GM23338 (cell line): Measurements from ENCODE around the gene ZP2. TPM values are rescaled to one million over a fixed set of nuclear protein-coding genes. Genes with fewer than 3 reads are reported as not detected.
A peak's percentile ranks its signal among the peaks of the same experiment; 100 is the strongest.

ENCODE experiments used
- ATAC-seq: fragments of 200-7000 bp; cut with Tn5 transposase; 3 replicates; pipeline ENCODE4 v1.9.1; 2020
- DNase-seq: peaks from one replicate; pipeline ENCODE4 v3.0.0-alpha.2; 2015; ENCODE audit warnings: low spot score
- H2AFZ ChIP-seq: fragments of 200-600 bp; sonication (generic); 2 replicates; pipeline ENCODE4 v1.8.0; 2016; ENCODE audit warnings: antibody characterized with exemption, mild to moderate bottlenecking, moderate library complexity
- H3F3A ChIP-seq: fragments of 200-600 bp; sonication (generic); replicated peaks from 2 replicates; pipeline ENCODE4 v1.8.0; 2017; ENCODE audit warnings: antibody characterized with exemption, mixed run types, low read depth
- H3K27ac ChIP-seq: fragments of 200-600 bp; sonication (generic); 2 replicates; pipeline ENCODE4 v1.6.1; 2016; ENCODE audit warnings: low read depth
- H3K27me3 ChIP-seq: fragments of 200-600 bp; sonication (generic); 2 replicates; pipeline ENCODE4 v1.8.0; 2016; ENCODE audit warnings: mild to moderate bottlenecking, mixed run types, moderate library complexity; ENCODE audit not compliant: insufficient read depth
- H3K36me3 ChIP-seq: fragments of 200-600 bp; sonication (generic); 2 replicates; pipeline ENCODE4 v1.8.0; 2016; ENCODE audit warnings: mild to moderate bottlenecking; ENCODE audit not compliant: insufficient read depth
- H3K4me1 ChIP-seq: fragments of 200-600 bp; sonication (generic); 2 replicates; pipeline ENCODE4 v1.8.0; 2016; ENCODE audit warnings: mild to moderate bottlenecking, moderate library complexity; ENCODE audit not compliant: insufficient read depth
- H3K4me2 ChIP-seq: fragments of 200-600 bp; sonication (generic); 2 replicates; pipeline ENCODE4 v1.7.1; 2017; ENCODE audit warnings: mixed run types
- H3K4me3 ChIP-seq: fragments of 200-600 bp; sonication (generic); 2 replicates; pipeline ENCODE4 v1.6.1; 2016; ENCODE audit warnings: mixed run types
- H3K79me2 ChIP-seq: fragments of 200-600 bp; sonication (generic); replicated peaks from 2 replicates; pipeline ENCODE4 v1.8.0; 2017; ENCODE audit warnings: mild to moderate bottlenecking; ENCODE audit not compliant: insufficient read depth
- H3K9me2 ChIP-seq: fragments of 200-600 bp; sonication (generic); 2 replicates; pipeline ENCODE4 v1.8.0; 2017; ENCODE audit not compliant: insufficient read depth
- H4K20me1 ChIP-seq: fragments of 200-600 bp; sonication (generic); replicated peaks from 2 replicates; pipeline ENCODE4 v1.8.0; 2017; ENCODE audit warnings: mild to moderate bottlenecking; ENCODE audit not compliant: insufficient read depth
- H3K27ac Mint-ChIP-seq: 2 replicates; pipeline ENCODE4 v1.8.0; 2020; ENCODE audit warnings: inconsistent platforms, mild to moderate bottlenecking, moderate library complexity, mixed read lengths
- H3K27me3 Mint-ChIP-seq: 3 replicates; pipeline ENCODE4 v1.8.0; 2022; ENCODE audit warnings: low read depth, mild to moderate bottlenecking, moderate library complexity, mixed read lengths, inconsistent platforms; ENCODE audit not compliant: insufficient read depth, poor library complexity
- H3K36me3 Mint-ChIP-seq: 3 replicates; pipeline ENCODE4 v1.8.0; 2021; ENCODE audit warnings: low read depth, mild to moderate bottlenecking, inconsistent platforms, moderate library complexity, mixed read lengths
- H3K4me1 Mint-ChIP-seq: 3 replicates; pipeline ENCODE4 v1.8.0; 2020; ENCODE audit warnings: mild to moderate bottlenecking, inconsistent platforms, mixed read lengths
- H3K4me3 Mint-ChIP-seq: 3 replicates; pipeline ENCODE4 v1.8.0; 2021; ENCODE audit warnings: moderate library complexity, mild to moderate bottlenecking, inconsistent platforms, mixed read lengths
- H3K9me3 Mint-ChIP-seq: 3 replicates; pipeline ENCODE4 v1.8.0; 2020; ENCODE audit warnings: moderate library complexity, mild to moderate bottlenecking, inconsistent platforms, mixed read lengths
- CREB1 ChIP-seq: fragments of 250-450 bp; sonication (Bioruptor Pico); IDR thresholded peaks from 2 replicates; pipeline ENCODE4 v1.5.0; 2020; ENCODE audit warnings: low read depth, mild to moderate bottlenecking, moderate library complexity
- EZH2 ChIP-seq: fragments of 200-600 bp; sonication (generic); IDR thresholded peaks from one replicate; pipeline ENCODE4 v1.8.0; 2017; ENCODE audit warnings: antibody characterized with exemption, mild to moderate bottlenecking, low read depth; ENCODE audit not compliant: unreplicated experiment
- EZH2phosphoT487 ChIP-seq: fragments of 200-600 bp; sonication (generic); IDR thresholded peaks from one replicate; pipeline ENCODE4 v1.8.1; 2018; ENCODE audit warnings: antibody characterized with exemption; ENCODE audit not compliant: unreplicated experiment
- JUNB ChIP-seq: IDR thresholded peaks from one replicate; pipeline ENCODE4 v1.6.1; 2016; ENCODE audit warnings: antibody characterized with exemption; ENCODE audit not compliant: unreplicated experiment
- NANOG ChIP-seq: IDR thresholded peaks from 2 replicates; pipeline ENCODE4 v1.6.1; 2016; ENCODE audit warnings: antibody characterized with exemption, borderline replicate concordance
- POLR2AphosphoS5 ChIP-seq: IDR thresholded peaks from 2 replicates; pipeline ENCODE4 v1.6.1; 2016; ENCODE audit warnings: antibody characterized with exemption, low read depth
- STAT1 ChIP-seq: IDR thresholded peaks from one replicate; pipeline ENCODE4 v1.6.1; 2016; ENCODE audit warnings: antibody characterized with exemption; ENCODE audit not compliant: unreplicated experiment
- ZNF114 ChIP-seq: fragments of 250-450 bp; sonication (Bioruptor Pico); IDR thresholded peaks from 2 replicates; pipeline ENCODE4 v1.5.0; 2020; ENCODE audit warnings: mild to moderate bottlenecking, moderate library complexity
- ZNF331 ChIP-seq: fragments of 250-450 bp; sonication (Bioruptor Pico); IDR thresholded peaks from 2 replicates; pipeline ENCODE4 v1.5.0; 2020; ENCODE audit warnings: low read depth, mild to moderate bottlenecking, moderate library complexity
- polyA plus RNA-seq: library from polyadenylated mRNA; unstranded; fragments of >200 nt; fragmentation: Nextera tagmentation; extraction: Ambion mirVana; gene quantifications from 2 replicates; pipeline ENCODE4 v1.2.1, GENCODE V29; 2016
- total RNA-seq: library from RNA; depleted of rRNA; stranded (reverse); fragments of >200 nt; shearing (Covaris generic); gene quantifications from 2 replicates; pipeline ENCODE4 v1.2.3, GENCODE V29; 2014
- TF ChIP-seq, protein P1 (sequence below): IDR thresholded peaks from 2 replicates; pipeline ENCODE4 v1.6.1; 2016; ENCODE audit warnings: antibody characterized with exemption
- TF ChIP-seq, protein P2 (sequence below), 2 experiments: fragments of 200-600 bp in 1 of 2; sonication (generic) in 1 of 2; conservative IDR thresholded peaks; 2 replicates each; pipeline versions ENCODE4 v1.5.1 to v1.6.1; 2016 to 2017; ENCODE audit warnings: antibody characterized with exemption in 2 of 2, low read depth in 2 of 2, mild to moderate bottlenecking in 2 of 2, moderate library complexity in 1 of 2
- TF ChIP-seq, protein P3 (sequence below): IDR thresholded peaks from one replicate; pipeline ENCODE4 v1.6.1; 2018; ENCODE audit warnings: antibody characterized with exemption; ENCODE audit not compliant: unreplicated experiment

ZP2 gene
- total and polyA plus RNA-seq, 2 experiments from 2014 or later, result not detected

DNA sequence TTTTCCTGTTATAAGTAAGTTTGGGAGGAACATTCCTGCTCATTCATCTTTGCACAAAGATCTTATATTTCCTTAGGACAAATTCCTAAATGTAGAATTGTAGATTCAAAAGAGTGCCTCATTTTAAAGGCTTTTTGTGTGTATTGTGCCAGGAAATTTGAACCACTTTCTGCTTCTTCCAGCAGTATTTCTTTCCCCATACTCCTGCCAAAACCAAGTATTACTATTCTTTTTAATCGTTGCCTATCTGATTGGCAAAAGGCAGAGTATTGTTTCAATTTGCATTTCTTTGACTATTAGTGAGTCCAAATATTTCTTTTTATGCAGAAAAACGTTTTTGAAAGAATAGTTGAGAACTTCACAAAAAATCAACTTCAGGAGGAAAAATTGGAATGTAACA lies 31.4 kb upstream of the ZP2 start (continued):
- TF ChIP-seq, protein P1, sequence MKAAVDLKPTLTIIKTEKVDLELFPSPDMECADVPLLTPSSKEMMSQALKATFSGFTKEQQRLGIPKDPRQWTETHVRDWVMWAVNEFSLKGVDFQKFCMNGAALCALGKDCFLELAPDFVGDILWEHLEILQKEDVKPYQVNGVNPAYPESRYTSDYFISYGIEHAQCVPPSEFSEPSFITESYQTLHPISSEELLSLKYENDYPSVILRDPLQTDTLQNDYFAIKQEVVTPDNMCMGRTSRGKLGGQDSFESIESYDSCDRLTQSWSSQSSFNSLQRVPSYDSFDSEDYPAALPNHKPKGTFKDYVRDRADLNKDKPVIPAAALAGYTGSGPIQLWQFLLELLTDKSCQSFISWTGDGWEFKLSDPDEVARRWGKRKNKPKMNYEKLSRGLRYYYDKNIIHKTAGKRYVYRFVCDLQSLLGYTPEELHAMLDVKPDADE, result no peak
- TF ChIP-seq EZH2phosphoT487 (no peak), JUNB (no peak), POLR2AphosphoS5 (no peak), ZNF331 (CRISPR knock-in tag) (no peak), STAT1 (no peak)
- TF ChIP-seq, protein P2, sequence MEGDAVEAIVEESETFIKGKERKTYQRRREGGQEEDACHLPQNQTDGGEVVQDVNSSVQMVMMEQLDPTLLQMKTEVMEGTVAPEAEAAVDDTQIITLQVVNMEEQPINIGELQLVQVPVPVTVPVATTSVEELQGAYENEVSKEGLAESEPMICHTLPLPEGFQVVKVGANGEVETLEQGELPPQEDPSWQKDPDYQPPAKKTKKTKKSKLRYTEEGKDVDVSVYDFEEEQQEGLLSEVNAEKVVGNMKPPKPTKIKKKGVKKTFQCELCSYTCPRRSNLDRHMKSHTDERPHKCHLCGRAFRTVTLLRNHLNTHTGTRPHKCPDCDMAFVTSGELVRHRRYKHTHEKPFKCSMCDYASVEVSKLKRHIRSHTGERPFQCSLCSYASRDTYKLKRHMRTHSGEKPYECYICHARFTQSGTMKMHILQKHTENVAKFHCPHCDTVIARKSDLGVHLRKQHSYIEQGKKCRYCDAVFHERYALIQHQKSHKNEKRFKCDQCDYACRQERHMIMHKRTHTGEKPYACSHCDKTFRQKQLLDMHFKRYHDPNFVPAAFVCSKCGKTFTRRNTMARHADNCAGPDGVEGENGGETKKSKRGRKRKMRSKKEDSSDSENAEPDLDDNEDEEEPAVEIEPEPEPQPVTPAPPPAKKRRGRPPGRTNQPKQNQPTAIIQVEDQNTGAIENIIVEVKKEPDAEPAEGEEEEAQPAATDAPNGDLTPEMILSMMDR (conservative IDR thresholded peaks at IDR 0.05; ENCODE audit: low read depth in 2 of 2), result no peak

DNA sequence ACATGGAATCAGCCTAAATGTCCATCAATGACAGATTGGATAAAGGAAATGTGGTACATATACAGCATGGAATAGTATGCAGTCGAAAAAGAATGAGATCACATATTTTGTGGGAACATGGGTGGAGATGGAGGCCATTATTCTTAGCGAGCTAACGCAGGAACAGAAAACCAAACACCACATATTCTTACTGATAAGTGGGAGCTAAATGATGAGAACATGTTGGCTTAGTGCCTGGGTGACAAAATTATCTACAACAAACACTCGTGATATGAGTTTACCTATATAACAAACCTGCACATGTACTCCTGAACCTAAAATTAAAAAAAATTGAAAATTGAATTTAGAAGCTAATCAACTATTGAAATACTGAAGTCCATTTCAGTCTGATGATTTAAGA lies 28.3 kb upstream of the ZP2 start:
- no peaks in the 10 kb centered on the region for H3K36me3 Mint-ChIP-seq
- H3K27ac Mint-ChIP-seq, result no peak overlapping the region
- Histone ChIP-seq H3K9me2 (peaks cover 9% of the 10 kb centered on the region), H3K4me3 (no peak overlapping the region), H3K27ac (no peak overlapping the region), H3K4me2 (no peak overlapping the region), H3K27me3 (no peaks in the 10 kb centered on the region), H3K79me2 (no peaks in the 10 kb centered on the region), H4K20me1 (no peaks in the 10 kb centered on the region), H2AFZ (0 out of 2 replicates have a peak overlapping the region, but pooled peaks have one; percentile 43), H3K36me3 (no peaks in the 10 kb centered on the region), H3K4me1 (no peaks in the 10 kb centered on the region), H3F3A (no peaks in the 10 kb centered on the region)
- H3K4me3 Mint-ChIP-seq, result no peak overlapping the region
- DNase-seq, result no peak
- H3K9me3 Mint-ChIP-seq, result no peaks in the 10 kb centered on the region
- peaks cover 8% of the 10 kb centered on the region for H3K27me3 Mint-ChIP-seq
- no peaks in the 10 kb centered on the region for H3K4me1 Mint-ChIP-seq
- no peak for ATAC-seq
- TF ChIP-seq POLR2AphosphoS5 (no peak), JUNB (no peak), ZNF114 (CRISPR knock-in tag) (no peak), EZH2phosphoT487 (no peak), CREB1 (CRISPR knock-in tag) (no peak), STAT1 (no peak), NANOG (no peak), EZH2 (no peak)
- TF ChIP-seq, protein P3, sequence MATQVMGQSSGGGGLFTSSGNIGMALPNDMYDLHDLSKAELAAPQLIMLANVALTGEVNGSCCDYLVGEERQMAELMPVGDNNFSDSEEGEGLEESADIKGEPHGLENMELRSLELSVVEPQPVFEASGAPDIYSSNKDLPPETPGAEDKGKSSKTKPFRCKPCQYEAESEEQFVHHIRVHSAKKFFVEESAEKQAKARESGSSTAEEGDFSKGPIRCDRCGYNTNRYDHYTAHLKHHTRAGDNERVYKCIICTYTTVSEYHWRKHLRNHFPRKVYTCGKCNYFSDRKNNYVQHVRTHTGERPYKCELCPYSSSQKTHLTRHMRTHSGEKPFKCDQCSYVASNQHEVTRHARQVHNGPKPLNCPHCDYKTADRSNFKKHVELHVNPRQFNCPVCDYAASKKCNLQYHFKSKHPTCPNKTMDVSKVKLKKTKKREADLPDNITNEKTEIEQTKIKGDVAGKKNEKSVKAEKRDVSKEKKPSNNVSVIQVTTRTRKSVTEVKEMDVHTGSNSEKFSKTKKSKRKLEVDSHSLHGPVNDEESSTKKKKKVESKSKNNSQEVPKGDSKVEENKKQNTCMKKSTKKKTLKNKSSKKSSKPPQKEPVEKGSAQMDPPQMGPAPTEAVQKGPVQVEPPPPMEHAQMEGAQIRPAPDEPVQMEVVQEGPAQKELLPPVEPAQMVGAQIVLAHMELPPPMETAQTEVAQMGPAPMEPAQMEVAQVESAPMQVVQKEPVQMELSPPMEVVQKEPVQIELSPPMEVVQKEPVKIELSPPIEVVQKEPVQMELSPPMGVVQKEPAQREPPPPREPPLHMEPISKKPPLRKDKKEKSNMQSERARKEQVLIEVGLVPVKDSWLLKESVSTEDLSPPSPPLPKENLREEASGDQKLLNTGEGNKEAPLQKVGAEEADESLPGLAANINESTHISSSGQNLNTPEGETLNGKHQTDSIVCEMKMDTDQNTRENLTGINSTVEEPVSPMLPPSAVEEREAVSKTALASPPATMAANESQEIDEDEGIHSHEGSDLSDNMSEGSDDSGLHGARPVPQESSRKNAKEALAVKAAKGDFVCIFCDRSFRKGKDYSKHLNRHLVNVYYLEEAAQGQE, result no peak
- TF ChIP-seq, protein P2 (conservative IDR thresholded peaks at IDR 0.05; ENCODE audit: low read depth in 2 of 2), result no peak
- TF ChIP-seq, protein P1, result no peak
